A673 (cell line): Measurements from ENCODE around the gene KAZN.

Experiments used
- CTCF ChIP-seq: fragments of 300-800, 200-600 bp; sonication (generic); conservative IDR thresholded peaks from 2 replicates; pipeline ENCODE4 v1.5.1; 2017; ENCODE audit warnings: low read depth, mild to moderate bottlenecking, antibody characterized with exemption, low read length, moderate library complexity, mixed read lengths
- EZH2 ChIP-seq: fragments of 200-600 bp; sonication (generic); IDR thresholded peaks from 2 replicates; pipeline ENCODE4 v1.6.1; 2017; ENCODE audit warnings: borderline replicate concordance, low read depth, mild to moderate bottlenecking, mixed read lengths, antibody characterized with exemption, low read length; ENCODE audit not compliant: poor library complexity, severe bottlenecking

GRCh38 chr1:14919289-14919688 is 320.8 kb downstream of the KAZN start:
- TF ChIP-seq CTCF, result no peak
- TF ChIP-seq EZH2, result no peak
